ENCODE results near the gene PPP3CA. TPM values are rescaled to one million over a fixed set of nuclear protein-coding genes. Genes with fewer than 3 reads are reported as not detected.

PPP3CA gene
- total and polyA plus RNA-seq, 7 donors = 11.8 to 47.7 (median 26.2) TPM

GRCh38 chr4:101299021-101299420 is 48.3 kb downstream of the PPP3CA start:
- 89 to 96% methylated on average over 2 of the region's 2 CpGs for WGBS, 2 donors

GRCh38 chr4:101295691-101296090 is 51.6 kb downstream of the PPP3CA start:
- Histone ChIP-seq H3K4me3 (no peak overlapping the region), H3K36me3 (no peaks in the 10 kb centered on the region), H3K9me3 (no peaks in the 10 kb centered on the region), H3K27ac (no peak overlapping the region), H3K4me1 (peaks cover 0 to 20% (median 9%) of the 10 kb centered on the region in 4 donors), H3K27me3 (no peaks in the 10 kb centered on the region)
- DNase-seq = no peak
- TF ChIP-seq POLR2AphosphoS5 (IDR thresholded peaks at IDR 0.05) (no peak), POLR2A (IDR thresholded peaks at IDR 0.05) (no peak), EP300 (IDR thresholded peaks at IDR 0.05) (no peak), CTCF (IDR thresholded peaks at IDR 0.05) (no peak)
- intact Hi-C loops (cut with DNase I) = no loop called here

More at GRCh38 chr4:101299021-101299420, 48.3 kb downstream of the PPP3CA start:
- Histone ChIP-seq H3K4me3 (no peak overlapping the region), H3K27ac (no peak overlapping the region), H3K4me1 (peaks cover 0 to 13% (median 2%) of the 10 kb centered on the region in 4 donors), H3K9me3 (no peaks in the 10 kb centered on the region), H3K36me3 (no peaks in the 10 kb centered on the region), H3K27me3 (no peaks in the 10 kb centered on the region)
- intact Hi-C loops (cut with DNase I) = no loop called here
- TF ChIP-seq EP300 (IDR thresholded peaks at IDR 0.05) (no peak), POLR2A (IDR thresholded peaks at IDR 0.05) (no peak), CTCF (IDR thresholded peaks at IDR 0.05) (no peak), POLR2AphosphoS5 (IDR thresholded peaks at IDR 0.05) (no peak)
- DNase-seq = no peak

GRCh38 chr4:101294597-101294996 is 52.7 kb downstream of the PPP3CA start:
- no peak overlapping the region for H3K4me3 ChIP-seq
- WGBS, 2 donors = 92 to 97% methylated on average over 3 of the region's 3 CpGs
- H3K9me3 ChIP-seq = no peaks in the 10 kb centered on the region
- TF ChIP-seq EP300 (IDR thresholded peaks at IDR 0.05) (no peak), CTCF (IDR thresholded peaks at IDR 0.05) (no peak), POLR2A (IDR thresholded peaks at IDR 0.05) (no peak), POLR2AphosphoS5 (IDR thresholded peaks at IDR 0.05) (no peak)
- no peaks in the 10 kb centered on the region for H3K27me3 ChIP-seq
- H3K4me1 ChIP-seq = peaks cover 0 to 18% (median 12%) of the 10 kb centered on the region in 4 donors
- DNase-seq = no peak
- no peak overlapping the region for H3K27ac ChIP-seq
- intact Hi-C loops (cut with DNase I) = no loop called here
- H3K36me3 ChIP-seq = no peaks in the 10 kb centered on the region

- Histone ChIP-seq H3K27ac (no peak overlapping the region), H3K27me3 (no peaks in the 10 kb centered on the region), H3K9me3 (no peaks in the 10 kb centered on the region), H3K4me3 (no peak overlapping the region), H3K36me3 (no peaks in the 10 kb centered on the region), H3K4me1 (peaks cover 0 to 33% (median 23%) of the 10 kb centered on the region in 4 donors)
- no peak for DNase-seq
- intact Hi-C loops (cut with DNase I) = no loop called here
- 91 to 97% methylated on average over 2 of the region's 2 CpGs for WGBS, 2 donors
- TF ChIP-seq CTCF (IDR thresholded peaks at IDR 0.05) (no peak), POLR2AphosphoS5 (IDR thresholded peaks at IDR 0.05) (no peak), POLR2A (IDR thresholded peaks at IDR 0.05) (no peak), EP300 (IDR thresholded peaks at IDR 0.05) (no peak)
Measured at GRCh38 chr4:101292901-101293300, 54.4 kb downstream of the PPP3CA start.

GRCh38 chr4:101292214-101292613 is 55.1 kb downstream of the PPP3CA start:
- Histone ChIP-seq H3K4me1 (peaks cover 0 to 40% (median 30%) of the 10 kb centered on the region in 4 donors), H3K36me3 (no peaks in the 10 kb centered on the region), H3K4me3 (no peak overlapping the region), H3K27me3 (no peaks in the 10 kb centered on the region), H3K9me3 (no peaks in the 10 kb centered on the region), H3K27ac (no peak overlapping the region)
- no peak for DNase-seq
- TF ChIP-seq EP300 (IDR thresholded peaks at IDR 0.05) (no peak), POLR2A (IDR thresholded peaks at IDR 0.05) (no peak), POLR2AphosphoS5 (IDR thresholded peaks at IDR 0.05) (no peak), CTCF (IDR thresholded peaks at IDR 0.05) (no peak)
- intact Hi-C loops (cut with DNase I) = no loop called here
- 82 to 91% methylated on average over 4 of the region's 4 CpGs for WGBS, 2 donors
